Type B pancreatic cell (in vitro differentiated cells): Measurements from ENCODE around the gene RPS19. TPM values are rescaled to one million over a fixed set of nuclear protein-coding genes. Genes with fewer than 3 reads are reported as not detected.
A peak's percentile ranks its signal among the peaks of the same experiment; 100 is the strongest.

Experiments
- DNase-seq: peaks from one replicate; pipeline ENCODE4 v3.0.0; 2021; ENCODE audit warnings: mixed read lengths; ENCODE audit not compliant: unreplicated experiment; ENCODE audit errors: extremely low spot score
- H3K27ac Mint-ChIP-seq: 2 replicates; pipeline ENCODE4 v1.8.0; 2021; ENCODE audit warnings: mild to moderate bottlenecking, mixed read lengths
- H3K27me3 Mint-ChIP-seq: 2 replicates; pipeline ENCODE4 v1.8.0; 2021; ENCODE audit warnings: mixed read lengths
- H3K36me3 Mint-ChIP-seq: 2 replicates; pipeline ENCODE4 v1.8.0; 2021; ENCODE audit warnings: mixed read lengths
- H3K4me1 Mint-ChIP-seq: one replicate; pipeline ENCODE4 v1.8.0; 2021; ENCODE audit warnings: mixed read lengths; ENCODE audit not compliant: unreplicated experiment
- H3K4me3 Mint-ChIP-seq: 2 replicates; pipeline ENCODE4 v1.8.0; 2021; ENCODE audit warnings: mild to moderate bottlenecking, mixed read lengths
- H3K9me3 Mint-ChIP-seq: 2 replicates; pipeline ENCODE4 v1.8.0; 2021; ENCODE audit warnings: mixed read lengths
- total RNA-seq: library from RNA; stranded (reverse); gene quantifications from 2 replicates; pipeline ENCODE4 v1.2.1, GENCODE V29; 2021; ENCODE audit warnings: low replicate concordance
- TF ChIP-seq, protein P1 (sequence below): fragments of 200-600 bp; sonication (generic); conservative IDR thresholded peaks from 2 replicates; pipeline ENCODE4 v1.5.0; 2021; ENCODE audit warnings: antibody characterized with exemption, mild to moderate bottlenecking

The RPS19 gene
- total RNA-seq, 1 donor from 2014 or later: 3,159 TPM

DNA sequence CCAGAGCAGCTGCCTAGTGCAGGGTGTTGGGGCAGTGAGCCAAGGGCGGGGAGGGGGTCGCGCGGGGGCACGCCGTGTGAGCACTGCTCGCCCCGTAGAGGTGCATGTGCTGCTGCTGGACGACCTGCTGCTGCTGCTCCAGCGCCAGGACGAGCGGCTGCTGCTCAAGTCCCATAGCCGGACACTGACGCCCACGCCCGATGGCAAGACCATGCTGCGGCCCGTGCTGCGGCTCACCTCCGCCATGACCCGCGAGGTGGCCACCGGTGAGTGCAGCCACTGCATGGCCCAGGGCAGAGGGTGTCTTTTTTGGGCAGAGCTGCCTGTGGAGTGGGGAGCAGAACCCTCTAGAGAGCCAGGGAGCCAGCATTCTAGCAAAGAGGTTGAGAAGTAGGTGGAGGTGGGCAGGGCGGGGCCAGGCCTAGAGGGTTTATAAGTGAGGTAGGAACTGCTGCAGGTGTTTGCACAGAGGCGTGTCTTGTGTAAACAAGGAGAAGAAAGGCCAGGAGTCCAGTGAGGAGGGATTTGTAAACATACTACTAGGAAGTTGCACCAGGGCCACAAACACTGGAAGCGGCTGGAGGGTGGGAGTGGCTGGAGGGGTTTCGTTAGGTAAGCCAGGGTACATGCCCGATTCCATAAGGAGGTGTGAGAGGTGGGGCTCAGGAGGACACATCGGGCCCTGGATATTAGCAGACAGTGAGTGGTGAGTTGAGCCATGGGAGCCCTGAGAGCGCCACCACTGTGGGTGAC, 44.2 kb downstream of the RPS19 start:
- Mint-ChIP-seq H3K4me1 (no peaks in the 10 kb centered on the region), H3K4me3 (peak overlapping the region; percentile 73), H3K36me3 (peaks cover 9% of the 10 kb centered on the region), H3K27me3 (peaks cover 3% of the 10 kb centered on the region), H3K27ac (peak overlapping the region; percentile 88), H3K9me3 (no peaks in the 10 kb centered on the region)
- TF ChIP-seq, protein P1, sequence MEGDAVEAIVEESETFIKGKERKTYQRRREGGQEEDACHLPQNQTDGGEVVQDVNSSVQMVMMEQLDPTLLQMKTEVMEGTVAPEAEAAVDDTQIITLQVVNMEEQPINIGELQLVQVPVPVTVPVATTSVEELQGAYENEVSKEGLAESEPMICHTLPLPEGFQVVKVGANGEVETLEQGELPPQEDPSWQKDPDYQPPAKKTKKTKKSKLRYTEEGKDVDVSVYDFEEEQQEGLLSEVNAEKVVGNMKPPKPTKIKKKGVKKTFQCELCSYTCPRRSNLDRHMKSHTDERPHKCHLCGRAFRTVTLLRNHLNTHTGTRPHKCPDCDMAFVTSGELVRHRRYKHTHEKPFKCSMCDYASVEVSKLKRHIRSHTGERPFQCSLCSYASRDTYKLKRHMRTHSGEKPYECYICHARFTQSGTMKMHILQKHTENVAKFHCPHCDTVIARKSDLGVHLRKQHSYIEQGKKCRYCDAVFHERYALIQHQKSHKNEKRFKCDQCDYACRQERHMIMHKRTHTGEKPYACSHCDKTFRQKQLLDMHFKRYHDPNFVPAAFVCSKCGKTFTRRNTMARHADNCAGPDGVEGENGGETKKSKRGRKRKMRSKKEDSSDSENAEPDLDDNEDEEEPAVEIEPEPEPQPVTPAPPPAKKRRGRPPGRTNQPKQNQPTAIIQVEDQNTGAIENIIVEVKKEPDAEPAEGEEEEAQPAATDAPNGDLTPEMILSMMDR: no peak
- DNase-seq: no peak

DNA sequence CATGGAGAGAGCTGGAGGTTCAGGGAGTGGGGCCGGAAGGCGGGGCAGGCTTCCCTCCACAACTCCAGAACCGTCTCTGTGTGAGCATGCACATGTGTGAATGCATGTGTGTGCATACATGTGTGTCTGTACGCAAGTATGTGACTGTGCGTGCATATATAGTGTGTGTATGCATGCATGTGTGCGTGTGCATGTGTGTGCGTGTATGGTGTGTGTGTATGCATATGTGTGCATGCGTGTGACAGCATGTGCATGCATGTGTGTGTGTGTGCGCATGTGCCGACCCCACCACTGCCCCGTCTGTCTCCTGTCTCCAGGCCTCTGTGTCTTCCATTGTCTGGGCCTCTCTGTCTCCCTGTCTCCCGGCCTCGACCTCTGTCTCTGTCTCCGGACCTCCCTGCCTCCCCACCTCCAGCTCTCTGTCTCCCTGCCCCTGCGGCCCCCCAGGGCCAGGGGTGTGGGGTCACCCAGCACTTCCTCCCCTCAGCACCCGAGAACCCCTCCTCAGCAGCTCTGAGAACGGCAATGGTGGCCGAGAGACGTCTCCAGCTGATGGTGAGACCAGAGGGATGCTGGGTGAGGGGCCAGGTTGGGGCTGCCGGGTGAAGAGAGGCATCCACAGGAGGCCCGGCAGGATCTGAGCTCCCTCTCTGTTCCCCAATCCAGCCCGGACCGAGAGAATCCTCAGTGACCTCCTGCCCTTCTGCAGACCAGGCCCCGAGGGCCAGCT, 45.4 kb downstream of the RPS19 start:
- H3K27ac Mint-ChIP-seq: peak overlapping the region; percentile 88
- peaks cover 9% of the 10 kb centered on the region for H3K36me3 Mint-ChIP-seq

DNA sequence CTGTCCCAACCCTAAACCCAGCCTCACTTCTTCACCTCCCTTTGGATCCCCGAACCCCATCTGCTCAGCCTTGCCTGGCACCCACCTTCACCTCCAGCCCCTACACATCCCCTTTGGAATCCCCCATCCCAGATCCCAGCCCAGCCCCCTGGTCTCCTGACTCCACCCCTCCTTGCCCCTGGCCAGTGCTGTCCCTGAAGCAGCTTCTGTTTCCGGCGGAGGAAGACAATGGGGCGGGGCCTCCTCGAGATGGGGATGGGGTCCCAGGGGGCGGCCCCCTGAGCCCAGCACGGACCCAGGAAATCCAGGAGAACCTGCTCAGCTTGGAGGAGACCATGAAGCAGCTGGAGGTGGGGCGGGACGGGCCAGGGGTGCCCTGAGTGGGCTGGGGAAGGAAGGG, 46.2 kb downstream of the RPS19 start:
- Mint-ChIP-seq H3K4me1 (no peaks in the 10 kb centered on the region), H3K27ac (peak overlapping the region; percentile 34), H3K4me3 (no peak overlapping the region), H3K36me3 (peaks cover 9% of the 10 kb centered on the region), H3K27me3 (peaks cover 18% of the 10 kb centered on the region), H3K9me3 (no peaks in the 10 kb centered on the region)
- DNase-seq: no peak
- TF ChIP-seq, protein P1: no peak

More for the DNA sequence above, 45.4 kb downstream of the RPS19 start:
- Mint-ChIP-seq H3K9me3 (no peaks in the 10 kb centered on the region), H3K4me3 (no peak overlapping the region), H3K4me1 (no peaks in the 10 kb centered on the region), H3K27me3 (peaks cover 9% of the 10 kb centered on the region)
- TF ChIP-seq, protein P1: no peak
- DNase-seq: no peak

DNA sequence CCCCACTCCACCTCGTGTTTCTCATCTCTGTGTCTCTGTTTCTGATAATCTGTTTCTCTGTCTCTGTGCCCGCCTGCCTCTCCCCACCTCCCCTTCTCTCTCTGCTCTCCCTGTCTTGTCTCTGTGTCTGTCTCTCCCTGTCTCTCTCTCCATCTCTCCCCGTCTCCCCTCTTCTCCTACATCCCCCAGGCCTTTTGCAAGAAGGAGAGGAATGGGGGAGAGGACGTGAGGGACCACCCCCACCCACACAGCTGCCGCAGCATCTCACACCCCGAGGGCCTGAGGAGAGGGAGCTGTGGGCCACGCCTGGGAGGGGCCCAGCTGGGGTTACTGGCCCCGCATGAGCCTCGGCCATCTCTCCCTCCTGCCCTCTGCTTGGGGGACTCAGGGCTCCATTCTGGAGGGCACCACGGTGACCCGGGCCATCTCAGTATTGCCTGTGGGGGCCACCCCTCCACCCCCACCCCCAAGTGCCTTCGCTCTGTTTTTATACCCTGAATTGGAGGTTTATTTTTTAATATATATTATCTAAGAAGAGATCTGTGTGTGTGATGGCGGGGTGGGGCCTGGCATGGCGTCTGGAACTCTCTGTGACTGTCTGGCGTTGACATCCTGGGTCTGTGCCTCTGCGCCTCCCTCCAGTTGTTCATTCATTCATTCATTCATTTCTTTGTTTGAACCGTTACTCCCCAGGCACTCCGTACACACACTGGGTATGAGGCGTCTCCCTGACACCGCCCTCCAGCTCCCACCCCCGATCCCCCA, 47.0 kb downstream of the RPS19 start:
- Mint-ChIP-seq H3K9me3 (no peaks in the 10 kb centered on the region), H3K4me3 (no peak overlapping the region), H3K27ac (no peak overlapping the region), H3K27me3 (peaks cover 26% of the 10 kb centered on the region), H3K36me3 (peaks cover 9% of the 10 kb centered on the region), H3K4me1 (no peaks in the 10 kb centered on the region)
- DNase-seq: no peak
- TF ChIP-seq, protein P1: no peak

DNA sequence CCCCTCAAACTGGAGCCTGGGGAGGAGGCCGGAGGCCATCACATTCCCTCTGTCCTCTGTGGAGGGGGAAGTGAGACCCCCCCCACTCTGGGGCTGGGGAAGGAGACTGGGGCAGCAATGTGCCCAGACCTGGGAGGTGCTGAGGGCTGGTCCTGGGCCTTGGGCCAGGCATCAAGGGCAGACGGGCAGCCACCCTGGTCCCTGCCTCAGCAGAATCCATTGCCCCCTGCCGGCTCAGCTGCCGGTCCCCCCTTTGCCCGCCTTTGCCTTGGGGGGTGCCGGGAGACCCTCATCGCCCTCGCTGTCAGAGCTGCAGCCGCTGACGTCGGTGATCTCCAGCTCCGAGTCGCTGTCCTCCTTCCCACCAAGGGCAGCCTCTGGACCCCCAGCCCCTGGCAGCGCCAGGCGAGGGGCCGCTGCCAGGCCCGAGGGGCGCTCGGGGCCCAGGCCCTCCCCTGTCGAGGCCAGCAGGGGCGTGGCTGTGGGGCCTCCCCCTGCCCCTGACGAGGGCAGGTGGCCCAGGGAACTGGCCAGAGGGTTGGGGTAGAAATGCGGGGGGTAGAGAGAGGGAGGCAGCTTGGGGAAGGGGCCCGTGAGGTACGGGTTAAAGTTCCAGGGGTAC, 48.0 kb downstream of the RPS19 start:
- Mint-ChIP-seq H3K4me3 (no peak overlapping the region), H3K4me1 (no peaks in the 10 kb centered on the region), H3K27me3 (peaks cover 36% of the 10 kb centered on the region)

More for the DNA sequence above, 48.0 kb downstream of the RPS19 start:
- H3K9me3 Mint-ChIP-seq: no peaks in the 10 kb centered on the region
- no peak overlapping the region for H3K27ac Mint-ChIP-seq
- no peak for DNase-seq
- TF ChIP-seq, protein P1: no peak
- peaks cover 9% of the 10 kb centered on the region for H3K36me3 Mint-ChIP-seq
